NB4 (cell line): ENCODE measurements around the gene SCYGR7.

Experiments
- MAX ChIP-seq: IDR thresholded peaks from 2 replicates; pipeline ENCODE4 v1.6.1; 2011; ENCODE audit warnings: low read depth, low read length
- MYC ChIP-seq: IDR thresholded peaks from 2 replicates; pipeline ENCODE4 v1.6.1; 2011; ENCODE audit warnings: low read depth, low read length
- POLR2A ChIP-seq: IDR thresholded peaks from 2 replicates; pipeline ENCODE4 v1.6.1; 2011; ENCODE audit warnings: mild to moderate bottlenecking; ENCODE audit not compliant: insufficient read length; ENCODE audit errors: extremely low read depth
- TF ChIP-seq, protein P1 (sequence below): IDR thresholded peaks from one replicate; pipeline ENCODE4 v1.5.1; 2012; ENCODE audit warnings: low read depth, low read length

DNA sequence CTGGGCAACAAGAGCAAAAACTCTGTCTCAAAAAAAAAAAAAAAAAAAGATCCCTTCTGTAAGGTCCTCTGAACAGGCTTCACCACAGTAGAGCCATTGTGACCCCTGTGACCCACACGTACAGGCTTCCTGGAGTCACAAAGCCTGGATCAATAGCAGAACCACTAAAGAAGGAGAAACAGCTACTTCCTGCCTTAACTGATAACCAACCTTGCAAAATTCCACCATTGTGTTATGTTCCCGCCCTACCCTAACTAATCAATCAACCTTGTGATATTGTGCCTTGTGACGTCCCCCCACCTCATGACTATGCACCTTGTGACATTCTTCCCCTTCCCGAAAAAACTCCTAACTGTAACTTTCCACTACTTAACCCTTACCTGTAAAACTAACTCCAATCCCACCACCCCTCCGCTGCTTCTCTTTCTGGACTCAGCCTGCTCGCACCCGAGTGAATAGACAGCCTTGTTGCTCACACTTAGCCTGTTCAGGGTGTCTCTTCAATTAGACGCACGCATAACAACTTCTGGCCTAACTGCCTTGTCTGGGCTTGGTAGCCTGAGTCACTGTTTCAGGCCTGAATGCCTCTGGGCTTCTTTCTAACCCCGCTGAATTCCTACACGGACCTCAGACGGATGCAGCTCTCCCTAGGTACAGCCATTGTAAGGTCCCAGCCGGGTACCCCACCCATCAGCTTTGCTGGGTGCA lies 31.4 kb downstream of the SCYGR7 start:
- TF ChIP-seq MAX (no peak), POLR2A (no peak), MYC (no peak)
- TF ChIP-seq, protein P1, sequence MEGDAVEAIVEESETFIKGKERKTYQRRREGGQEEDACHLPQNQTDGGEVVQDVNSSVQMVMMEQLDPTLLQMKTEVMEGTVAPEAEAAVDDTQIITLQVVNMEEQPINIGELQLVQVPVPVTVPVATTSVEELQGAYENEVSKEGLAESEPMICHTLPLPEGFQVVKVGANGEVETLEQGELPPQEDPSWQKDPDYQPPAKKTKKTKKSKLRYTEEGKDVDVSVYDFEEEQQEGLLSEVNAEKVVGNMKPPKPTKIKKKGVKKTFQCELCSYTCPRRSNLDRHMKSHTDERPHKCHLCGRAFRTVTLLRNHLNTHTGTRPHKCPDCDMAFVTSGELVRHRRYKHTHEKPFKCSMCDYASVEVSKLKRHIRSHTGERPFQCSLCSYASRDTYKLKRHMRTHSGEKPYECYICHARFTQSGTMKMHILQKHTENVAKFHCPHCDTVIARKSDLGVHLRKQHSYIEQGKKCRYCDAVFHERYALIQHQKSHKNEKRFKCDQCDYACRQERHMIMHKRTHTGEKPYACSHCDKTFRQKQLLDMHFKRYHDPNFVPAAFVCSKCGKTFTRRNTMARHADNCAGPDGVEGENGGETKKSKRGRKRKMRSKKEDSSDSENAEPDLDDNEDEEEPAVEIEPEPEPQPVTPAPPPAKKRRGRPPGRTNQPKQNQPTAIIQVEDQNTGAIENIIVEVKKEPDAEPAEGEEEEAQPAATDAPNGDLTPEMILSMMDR, result no peak
